HG03039 (cell line): ENCODE data around the gene GAA.

ENCODE experiments used
- ATAC-seq: cut with Tn5 transposase; IDR thresholded peaks from one replicate; pipeline ENCODE4 v1.9.1; 2021; ENCODE audit warnings: mild to moderate bottlenecking, moderate library complexity; ENCODE audit not compliant: unreplicated experiment

GAA gene

DNA sequence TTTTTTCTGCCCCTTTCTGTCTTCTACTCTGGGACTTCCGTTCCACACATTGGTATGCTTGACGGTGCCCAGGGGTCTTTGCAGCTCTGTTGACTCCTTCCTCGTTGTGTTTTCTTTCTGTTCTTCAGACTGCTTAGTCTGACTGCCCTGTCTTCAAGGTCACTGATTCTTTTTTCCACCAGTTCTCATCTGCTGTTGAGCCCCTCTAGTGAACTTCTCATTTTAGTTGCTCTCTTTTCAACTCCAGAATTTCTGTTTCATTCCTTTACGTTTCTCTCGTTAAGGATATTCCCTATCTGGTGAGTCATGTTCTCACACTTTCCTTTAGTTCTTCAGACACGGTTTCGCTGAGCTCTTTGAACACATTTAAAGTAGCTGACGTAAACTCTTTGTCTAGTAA, 13.8 kb downstream of the GAA start:
- no peak for ATAC-seq

DNA sequence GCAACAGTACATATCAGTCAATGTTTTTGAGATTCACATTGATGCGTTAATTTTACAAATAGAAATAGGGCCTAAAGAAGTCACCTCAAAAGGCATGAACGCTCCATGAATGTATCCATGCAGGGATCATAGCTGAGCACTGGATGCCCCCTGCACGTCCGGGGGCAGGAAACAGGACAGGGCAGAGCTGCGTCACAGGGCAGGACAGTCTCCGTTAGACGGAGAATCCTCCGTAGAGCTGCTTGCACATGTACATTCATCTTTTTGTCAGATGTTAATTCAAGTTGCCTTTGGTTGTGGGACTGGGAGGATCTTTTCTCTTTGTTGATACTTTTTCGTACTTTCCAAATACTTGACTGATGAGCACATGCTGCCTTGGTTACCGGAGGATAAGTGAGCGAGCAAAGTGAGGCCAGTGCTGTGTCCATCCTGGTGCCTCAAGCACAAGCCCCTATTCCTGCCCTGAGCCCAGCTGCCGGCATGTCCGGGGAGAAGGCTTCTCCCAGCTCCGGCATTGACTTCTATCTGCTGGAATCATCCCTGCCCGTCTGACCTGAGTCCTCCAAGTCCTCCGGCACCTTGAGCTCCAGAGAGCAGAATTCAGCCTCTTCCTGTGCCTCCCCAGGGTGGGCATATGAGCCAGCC, 15.0 kb downstream of the GAA start:
- ATAC-seq: no peak

DNA sequence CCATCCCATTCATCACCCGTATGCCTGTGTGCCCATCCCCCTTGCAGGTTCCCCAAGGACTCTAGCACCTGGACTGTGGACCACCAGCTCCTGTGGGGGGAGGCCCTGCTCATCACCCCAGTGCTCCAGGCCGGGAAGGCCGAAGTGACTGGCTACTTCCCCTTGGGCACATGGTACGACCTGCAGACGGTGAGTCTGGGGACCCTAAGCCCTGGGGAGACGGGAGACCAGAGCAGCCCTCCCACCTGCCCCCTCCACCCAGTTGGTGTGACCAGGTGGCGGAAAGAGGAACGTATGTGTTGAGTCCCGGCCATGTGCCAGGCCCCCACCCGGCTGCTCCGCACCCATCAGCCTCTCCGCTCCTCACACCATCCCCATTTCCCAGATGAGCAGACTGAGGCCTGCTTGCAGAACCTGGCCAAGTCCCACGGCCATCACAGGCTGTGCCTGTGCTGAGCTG, 15.6 kb downstream of the GAA start:
- no peak for ATAC-seq

DNA sequence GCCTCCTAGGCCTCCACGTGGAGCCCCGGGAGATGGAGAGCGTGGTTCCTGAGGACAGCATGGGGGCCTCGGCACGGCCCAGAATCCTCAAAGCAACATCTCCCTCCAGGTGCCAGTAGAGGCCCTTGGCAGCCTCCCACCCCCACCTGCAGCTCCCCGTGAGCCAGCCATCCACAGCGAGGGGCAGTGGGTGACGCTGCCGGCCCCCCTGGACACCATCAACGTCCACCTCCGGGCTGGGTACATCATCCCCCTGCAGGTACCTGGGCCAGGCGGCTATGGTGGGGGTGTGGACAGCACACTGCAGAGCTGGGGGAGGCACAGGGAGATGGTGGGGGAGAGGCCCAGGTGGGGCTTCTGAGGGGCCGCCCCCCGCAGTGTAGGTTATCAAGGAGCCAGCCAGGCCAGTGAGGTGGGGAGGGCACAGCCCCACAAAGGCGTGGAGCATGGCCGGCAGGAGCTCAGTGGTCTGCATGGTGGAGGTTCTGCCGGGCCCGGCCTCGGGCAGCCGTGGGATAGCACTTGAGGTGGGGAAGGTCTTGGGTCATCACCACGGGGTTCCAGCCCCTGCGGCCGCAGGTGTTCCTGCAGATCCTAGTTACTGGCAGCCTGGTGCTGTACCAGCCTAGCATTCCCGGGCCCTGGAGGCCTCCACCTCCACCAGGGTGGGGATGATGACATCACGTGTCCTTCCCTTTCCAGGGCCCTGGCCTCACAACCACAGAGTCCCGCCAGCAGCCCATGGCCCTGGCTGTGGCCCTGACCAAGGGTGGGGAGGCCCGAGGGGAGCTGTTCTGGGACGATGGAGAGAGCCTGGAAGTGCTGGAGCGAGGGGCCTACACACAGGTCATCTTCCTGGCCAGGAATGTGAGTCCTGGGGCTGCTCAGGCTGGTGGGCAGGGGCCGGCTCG, 16.4 kb downstream of the GAA start:
- no peak for ATAC-seq

DNA sequence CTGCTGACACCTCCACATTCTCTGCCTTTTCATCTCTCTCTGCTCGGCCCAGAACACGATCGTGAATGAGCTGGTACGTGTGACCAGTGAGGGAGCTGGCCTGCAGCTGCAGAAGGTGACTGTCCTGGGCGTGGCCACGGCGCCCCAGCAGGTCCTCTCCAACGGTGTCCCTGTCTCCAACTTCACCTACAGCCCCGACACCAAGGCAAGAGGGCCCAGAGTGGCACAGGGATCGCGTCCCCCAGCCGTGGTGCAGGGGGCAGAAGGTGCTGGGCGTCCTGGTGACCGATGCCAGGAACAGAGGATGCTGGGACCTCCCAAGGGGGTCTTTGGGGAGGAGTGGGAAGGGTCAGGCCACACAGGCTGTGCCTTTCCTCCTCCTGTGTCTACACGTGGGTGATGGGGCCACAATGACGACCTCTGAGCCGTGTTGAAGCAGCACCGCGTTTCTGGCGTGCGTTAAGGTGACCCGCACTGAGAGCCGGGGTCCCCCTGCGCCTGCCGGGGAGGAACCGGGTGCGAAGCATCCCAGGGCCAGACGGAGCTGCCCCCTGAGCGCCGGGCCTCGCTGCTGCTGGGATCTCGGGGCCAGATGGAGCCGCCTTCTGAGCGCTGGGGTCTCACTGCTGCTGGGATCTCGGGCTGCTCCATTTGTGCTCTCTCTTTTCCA, 17.4 kb downstream of the GAA start:
- no peak for ATAC-seq

DNA sequence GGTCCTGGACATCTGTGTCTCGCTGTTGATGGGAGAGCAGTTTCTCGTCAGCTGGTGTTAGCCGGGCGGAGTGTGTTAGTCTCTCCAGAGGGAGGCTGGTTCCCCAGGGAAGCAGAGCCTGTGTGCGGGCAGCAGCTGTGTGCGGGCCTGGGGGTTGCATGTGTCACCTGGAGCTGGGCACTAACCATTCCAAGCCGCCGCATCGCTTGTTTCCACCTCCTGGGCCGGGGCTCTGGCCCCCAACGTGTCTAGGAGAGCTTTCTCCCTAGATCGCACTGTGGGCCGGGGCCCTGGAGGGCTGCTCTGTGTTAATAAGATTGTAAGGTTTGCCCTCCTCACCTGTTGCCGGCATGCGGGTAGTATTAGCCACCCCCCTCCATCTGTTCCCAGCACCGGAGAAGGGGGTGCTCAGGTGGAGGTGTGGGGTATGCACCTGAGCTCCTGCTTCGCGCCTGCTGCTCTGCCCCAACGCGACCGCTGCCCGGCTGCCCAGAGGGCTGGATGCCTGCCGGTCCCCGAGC, 17.9 kb downstream of the GAA start:
- no peak for ATAC-seq

DNA sequence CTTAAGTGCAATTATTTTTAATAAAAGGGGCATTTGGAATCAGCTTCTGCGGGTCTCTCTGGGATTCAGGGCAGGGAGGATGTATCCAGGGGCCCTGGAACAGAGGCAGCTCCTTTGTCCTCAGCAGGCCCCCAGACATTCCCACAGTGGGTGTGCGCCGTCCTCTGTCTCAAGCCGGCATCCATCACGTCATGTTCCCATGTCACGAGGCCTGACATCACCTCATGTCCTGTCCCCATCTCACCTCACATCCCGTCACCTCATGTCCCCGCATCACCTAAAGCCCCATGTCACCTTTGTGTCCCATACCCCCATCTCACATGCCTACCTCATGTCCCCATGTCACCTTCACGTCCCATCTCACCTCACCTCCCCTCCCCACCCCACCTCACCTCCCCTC, 18.5 kb downstream of the GAA start:
- no peak for ATAC-seq

DNA sequence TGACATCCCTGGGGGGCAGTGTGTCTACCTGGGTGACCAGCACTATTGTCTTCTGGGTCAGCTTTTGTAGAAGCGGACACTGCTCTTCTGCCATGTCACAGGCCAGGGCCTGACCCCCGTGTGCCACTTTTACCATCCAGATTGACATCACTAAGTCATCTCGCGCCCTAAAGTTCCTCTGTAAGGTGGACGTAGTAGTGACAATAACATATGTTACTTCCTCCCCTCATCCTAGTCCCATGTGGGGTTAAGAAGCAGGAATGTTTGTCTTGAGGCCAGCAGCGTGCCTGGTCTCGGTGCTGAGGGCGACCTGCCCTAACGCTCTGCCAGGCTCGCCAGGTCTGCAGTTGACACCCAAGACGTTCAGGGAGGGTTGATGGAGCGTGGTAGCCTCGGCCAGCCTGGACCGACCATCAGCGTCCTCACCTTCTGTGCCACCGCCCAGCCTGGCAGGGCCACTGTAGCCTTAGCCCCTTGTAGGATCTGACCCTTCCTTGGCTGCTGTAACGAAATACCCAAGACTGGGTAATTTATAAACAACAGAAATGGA, 20.7 kb downstream of the GAA start:
- ATAC-seq: no peak

DNA sequence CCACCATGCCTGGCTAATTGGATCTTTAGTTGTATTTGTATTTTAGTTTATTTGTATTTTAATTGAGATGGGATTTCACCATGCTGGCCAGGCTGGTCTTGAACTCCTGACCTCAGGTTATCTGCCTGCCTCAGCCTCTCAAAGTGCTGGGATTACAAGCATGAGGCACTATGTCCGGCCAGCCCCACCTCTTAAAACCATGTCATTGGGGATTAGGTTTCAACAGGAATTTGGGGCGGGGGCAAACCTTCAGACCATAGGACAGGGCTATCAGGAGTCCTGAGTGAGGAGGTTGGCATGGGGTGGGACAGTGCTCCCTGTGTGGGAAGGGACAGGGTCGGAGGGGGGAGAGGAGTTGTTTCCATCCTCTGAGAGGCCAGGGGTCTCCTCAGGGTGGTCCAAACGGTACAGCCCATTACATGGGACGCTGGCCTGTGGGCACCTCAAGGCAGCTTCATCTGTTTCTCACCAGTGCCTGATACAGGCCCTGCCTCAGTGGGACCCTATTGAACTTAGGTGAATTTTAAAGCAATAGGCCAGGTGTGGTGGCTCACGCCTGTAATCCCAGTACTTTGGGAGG, 21.6 kb downstream of the GAA start:
- ATAC-seq: no peak

DNA sequence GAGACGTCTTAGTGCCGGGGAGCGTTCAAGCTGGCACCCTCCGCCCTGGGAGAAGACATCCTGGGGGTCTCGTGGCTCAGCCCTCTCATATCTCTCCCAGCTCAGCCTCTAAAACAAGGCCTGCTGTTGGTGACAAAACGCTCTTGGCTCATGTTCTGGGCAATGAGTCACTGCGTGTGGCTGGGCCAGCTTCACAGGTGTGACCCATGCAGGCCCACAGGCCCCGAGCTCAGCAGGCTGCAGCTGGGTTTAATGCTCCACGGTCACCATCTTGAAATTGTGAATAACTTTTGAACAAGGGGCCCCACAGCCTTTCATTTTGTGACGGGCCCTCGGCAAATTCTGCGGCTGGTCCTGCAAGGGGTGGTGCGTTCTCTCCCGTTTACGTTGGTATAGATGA, 22.4 kb downstream of the GAA start:
- no peak for ATAC-seq

DNA sequence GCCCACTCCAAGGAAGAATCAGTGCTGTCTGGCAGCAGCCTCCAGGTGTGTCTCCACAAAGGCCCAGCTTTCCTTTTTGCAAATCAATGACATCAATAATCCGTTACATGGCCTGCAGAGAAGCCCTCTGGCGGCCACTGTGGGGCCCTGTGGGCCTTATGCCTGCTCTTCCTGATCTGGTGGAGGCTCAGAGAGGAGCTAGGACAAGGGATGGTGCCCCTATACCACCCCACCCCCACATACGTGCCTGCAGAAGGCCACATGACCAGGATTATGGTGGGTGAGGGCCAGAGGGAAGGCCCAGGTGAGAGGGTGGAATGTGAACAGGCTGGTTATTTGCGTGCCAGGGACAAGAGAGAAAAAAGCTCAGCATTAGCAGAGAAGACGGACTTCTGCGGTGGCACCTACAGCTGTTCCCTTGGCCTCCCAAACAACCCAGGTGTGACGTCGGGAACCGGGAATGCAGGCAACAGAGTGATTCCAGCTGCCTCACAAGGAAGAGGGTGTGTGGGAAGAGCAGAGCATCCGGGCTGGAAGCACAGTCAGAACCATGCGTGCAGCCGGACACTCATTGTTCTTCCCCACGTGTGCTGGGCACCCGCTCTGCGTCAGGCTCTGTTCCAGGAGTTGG, 23.1 kb downstream of the GAA start:
- no peak for ATAC-seq

DNA sequence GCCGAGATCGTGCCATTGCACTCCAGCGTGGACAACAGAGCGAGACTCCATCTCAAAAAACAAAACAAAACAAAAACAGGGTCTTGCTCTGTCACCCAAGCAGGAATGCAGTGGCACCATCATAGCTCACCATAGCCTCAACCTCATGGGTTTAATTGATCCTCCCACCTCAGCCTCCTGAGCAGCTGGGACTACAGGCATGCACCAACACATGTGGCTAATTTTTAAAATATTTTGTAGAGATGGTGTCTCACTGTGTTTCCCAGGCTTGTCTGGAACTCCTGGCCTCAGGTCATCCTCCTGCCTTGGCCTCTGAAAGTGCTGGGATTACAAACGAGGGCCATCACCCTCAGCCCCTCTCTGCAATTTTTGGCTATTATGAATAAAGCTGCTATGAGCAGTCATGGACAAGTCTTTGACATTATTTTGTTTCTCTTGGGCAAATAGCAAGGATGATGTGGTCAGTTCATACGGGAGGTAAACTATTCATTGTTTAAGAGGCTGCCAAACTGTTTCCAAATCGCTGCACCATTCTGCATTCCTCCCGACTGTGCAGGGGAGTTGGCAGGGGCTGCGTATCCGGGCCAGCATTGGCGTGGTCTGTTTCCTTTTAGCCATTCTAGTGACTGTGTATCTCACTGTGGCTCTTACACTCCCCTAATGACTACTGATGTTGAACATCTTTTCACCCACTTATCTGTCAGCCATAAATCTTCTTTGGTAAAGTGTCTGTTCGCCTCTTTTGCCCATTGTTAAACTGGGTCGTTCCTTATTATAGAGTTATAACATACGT, 24.5 kb downstream of the GAA start:
- no peak for ATAC-seq

DNA sequence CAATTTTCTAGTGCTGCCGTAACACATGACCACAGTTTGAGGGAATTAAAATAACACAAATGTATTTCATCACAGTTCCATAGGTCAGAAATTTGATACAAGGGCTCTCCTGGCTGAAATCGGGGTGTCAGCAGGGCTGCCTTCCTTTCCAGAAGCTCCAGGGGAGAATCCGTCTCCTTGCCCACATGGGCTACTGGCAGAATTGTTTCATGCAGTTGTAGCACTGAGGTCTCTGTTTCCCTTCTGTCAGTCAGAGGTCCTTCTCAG, 25.0 kb downstream of the GAA start:
- ATAC-seq: no peak

DNA sequence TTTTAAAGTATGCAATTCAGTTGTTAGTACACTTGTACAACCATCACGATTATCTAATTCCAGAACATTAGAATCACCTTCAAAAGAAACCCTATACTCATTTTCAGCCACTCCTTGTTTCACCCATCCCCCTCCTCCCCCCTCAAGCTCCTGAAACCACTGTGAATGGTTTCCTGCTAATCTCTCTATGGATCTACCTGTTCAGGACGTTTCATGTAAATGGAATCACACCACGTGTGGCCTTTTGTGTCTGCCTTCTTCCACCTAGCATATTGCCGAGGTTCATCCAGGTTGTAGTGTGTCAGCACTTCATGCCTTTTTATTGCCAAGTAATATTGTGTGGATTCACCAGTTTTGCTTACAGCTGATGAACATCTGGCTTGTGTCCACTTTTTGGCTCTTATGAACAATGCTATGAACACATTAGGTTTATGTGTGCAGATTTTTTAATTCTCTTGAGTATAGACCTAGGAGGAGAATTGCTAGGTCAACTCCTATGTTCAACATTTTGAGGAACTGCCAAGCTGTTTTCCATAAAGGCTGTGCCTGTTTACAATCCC, 27.7 kb downstream of the GAA start:
- no peak for ATAC-seq

DNA sequence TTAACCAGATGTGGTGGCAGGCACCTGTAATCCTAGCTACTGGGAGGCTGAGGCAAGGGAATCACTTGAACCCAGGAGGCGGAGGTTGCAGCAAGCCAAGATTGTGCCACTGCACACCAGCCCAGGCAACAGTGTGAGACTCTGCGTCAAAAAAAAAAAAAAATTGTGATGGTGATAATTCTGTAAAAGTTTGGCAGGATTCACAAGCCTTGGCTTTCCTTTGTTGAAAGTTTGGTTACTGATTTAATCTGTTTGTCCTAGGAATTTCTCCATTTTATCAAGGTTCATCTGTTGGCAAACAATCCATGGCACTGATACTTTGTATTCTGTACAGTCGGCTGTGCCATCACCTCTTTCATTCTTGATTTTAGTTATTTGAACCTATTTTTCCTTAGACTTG, 29.6 kb downstream of the GAA start:
- no peak for ATAC-seq

DNA sequence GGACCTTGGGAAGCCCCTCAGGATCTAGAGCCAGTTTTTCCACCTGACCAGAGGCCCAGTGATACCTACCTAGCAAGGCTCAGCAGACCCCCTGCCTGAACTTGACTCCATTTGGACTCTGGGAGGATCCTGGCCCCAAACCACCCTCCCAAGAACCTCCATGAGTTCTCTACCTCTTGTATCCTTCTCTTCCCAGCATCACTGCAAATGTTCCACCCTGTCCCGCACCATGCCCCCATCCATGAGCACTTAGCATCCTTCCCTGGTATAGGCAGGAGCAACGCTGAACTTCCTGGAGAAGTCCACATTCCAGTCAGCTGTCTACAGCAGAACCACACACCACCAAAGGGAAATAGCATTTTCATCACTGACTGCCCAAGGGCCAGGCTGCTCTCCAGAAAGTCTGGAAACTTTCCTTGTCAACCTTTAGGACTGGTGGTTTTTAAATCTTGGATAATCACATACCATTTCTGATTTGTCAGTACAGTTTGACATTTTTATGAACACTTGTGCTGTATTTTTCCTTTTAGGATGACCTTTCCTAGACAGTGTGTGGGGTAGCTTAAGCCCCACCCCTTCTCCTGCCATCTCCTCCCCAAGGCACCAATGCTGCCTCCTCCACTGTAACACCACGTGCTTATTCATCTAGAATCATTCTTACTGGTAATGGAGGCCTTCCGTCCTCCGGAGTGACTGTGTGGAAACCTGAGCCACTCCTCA, 31.7 kb downstream of the GAA start:
- ATAC-seq: no peak

DNA sequence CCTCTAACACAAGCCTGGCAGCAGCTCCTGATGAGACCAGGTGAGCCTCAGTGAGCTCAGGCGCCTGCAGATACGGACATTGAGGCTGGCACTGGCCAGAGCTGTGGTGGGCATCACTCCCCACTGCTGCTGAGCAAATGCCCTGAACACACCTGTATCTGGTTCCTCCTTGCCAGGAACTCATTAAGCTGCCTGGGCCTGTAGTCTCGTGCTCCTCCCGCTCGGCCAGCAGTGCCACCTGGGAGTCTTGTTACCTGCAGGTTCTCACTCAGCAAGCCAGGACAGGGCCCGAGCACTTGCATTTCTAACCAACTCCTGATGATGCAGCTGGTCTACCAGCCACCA, 32.2 kb downstream of the GAA start:
- no peak for ATAC-seq

DNA sequence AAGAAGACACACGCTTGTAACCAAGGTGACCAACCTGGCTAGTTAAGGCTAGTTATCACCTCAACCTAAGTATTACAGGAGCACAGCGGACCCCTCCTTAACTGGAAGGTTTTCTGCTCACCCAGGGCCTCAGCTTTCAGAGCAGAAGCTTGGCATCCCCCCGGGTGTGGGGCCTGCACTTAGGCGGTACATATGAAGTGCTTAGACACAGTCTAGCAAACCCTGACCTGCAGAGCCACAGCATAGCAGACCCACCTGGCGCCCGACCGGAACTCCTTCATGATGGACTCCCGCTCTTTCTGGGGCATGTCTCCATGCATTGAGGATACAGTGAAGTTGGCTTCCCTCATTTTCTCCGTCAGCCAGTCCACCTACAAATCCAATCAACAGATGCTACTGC, 35.8 kb downstream of the GAA start:
- no peak for ATAC-seq

DNA sequence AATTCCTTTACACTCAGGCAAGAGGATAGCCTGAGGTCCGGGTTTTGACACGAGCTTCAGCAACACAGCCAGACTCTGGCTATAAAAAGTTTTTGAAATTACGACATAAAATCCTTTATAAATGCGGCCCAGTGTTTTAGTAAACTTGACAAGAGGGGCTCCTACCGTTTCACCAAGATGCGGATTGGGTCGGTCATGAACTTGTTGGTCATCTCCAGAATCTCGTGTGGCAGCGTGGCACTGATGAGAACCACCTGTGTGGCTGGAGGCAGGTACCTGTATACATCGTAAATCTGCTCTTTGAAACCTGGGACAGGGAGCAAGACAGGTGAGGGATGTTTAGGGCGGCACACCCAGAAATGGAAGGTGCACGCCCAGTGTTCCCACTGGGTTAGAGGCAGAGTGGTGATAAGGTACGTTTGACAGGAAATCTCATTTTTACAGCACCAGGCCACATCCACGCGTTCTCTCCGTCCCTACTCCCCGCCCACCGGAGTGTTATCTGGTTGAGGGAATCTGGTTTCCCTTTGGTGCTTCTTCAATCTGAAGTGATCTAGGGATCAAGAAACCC, 37.6 kb downstream of the GAA start:
- no peak for ATAC-seq
